HG03571 (cell line): ENCODE measurements around the gene RNASE9.
"Not testable (repeated sequence)": the region's sequence is repeated elsewhere in the genome, so short reads cannot be mapped to it uniquely, and the experiment has no call there.

ENCODE experiments used
- ATAC-seq: cut with Tn5 transposase; IDR thresholded peaks from one replicate; pipeline ENCODE4 v1.9.1; 2021; ENCODE audit not compliant: unreplicated experiment

RNASE9 gene

GRCh38 chr14:20524027-20524426 lies 36.8 kb downstream of the RNASE9 start:
- ATAC-seq, result no peak

- no peak for ATAC-seq
Measured at GRCh38 chr14:20522332-20522731, 38.5 kb downstream of the RNASE9 start.

- no peak for ATAC-seq
Measured at GRCh38 chr14:20516921-20517320, 43.9 kb downstream of the RNASE9 start.

- ATAC-seq, result no peak
Measured at GRCh38 chr14:20515846-20516245, 45.0 kb downstream of the RNASE9 start.

- no peak for ATAC-seq
Measured at GRCh38 chr14:20512177-20512905, 48.5 kb downstream of the RNASE9 start.

GRCh38 chr14:20508367-20508766 lies 52.5 kb downstream of the RNASE9 start:
- no peak for ATAC-seq

- not testable (repeated sequence) for ATAC-seq
Measured at GRCh38 chr14:20507537-20507936, 53.3 kb downstream of the RNASE9 start.

- ATAC-seq, result not testable (repeated sequence)
Measured at GRCh38 chr14:20506752-20507151, 54.1 kb downstream of the RNASE9 start.

- not testable (repeated sequence) for ATAC-seq
Measured at GRCh38 chr14:20506276-20506675, 54.6 kb downstream of the RNASE9 start.
